Stomach smooth muscle (tissue), 2 donors: ENCODE results near the gene EMC7.
"Not testable (repeated sequence)": the region's sequence is repeated elsewhere in the genome, so short reads cannot be mapped to it uniquely, and the experiment has no call there.

Experiments used
- H3K27ac ChIP-seq: one replicate; pipeline ENCODE4 v1.7.0; 2013; ENCODE audit warnings: mild to moderate bottlenecking, low read length, inconsistent platforms
- H3K27me3 ChIP-seq, 2 donors: one replicate each; pipeline ENCODE4 v1.7.0; 2013; ENCODE audit warnings: low read length in 2 of 2; ENCODE audit not compliant: insufficient read depth in 2 of 2, control insufficient read depth in 1 of 2
- H3K36me3 ChIP-seq, 2 donors: one replicate each; pipeline ENCODE4 v1.7.0; 2013; ENCODE audit warnings: low read length in 2 of 2; ENCODE audit not compliant: control insufficient read depth in 2 of 2, insufficient read depth in 2 of 2
- H3K4me1 ChIP-seq: one replicate; pipeline ENCODE4 v1.7.0; 2013; ENCODE audit warnings: low read length; ENCODE audit not compliant: control insufficient read depth, insufficient read depth
- H3K4me3 ChIP-seq, 2 donors: one replicate each; pipeline ENCODE4 v1.7.0; 2013; ENCODE audit warnings: low read length in 2 of 2
- H3K9ac ChIP-seq, 2 donors: one replicate each; pipeline ENCODE4 v1.7.0; 2013; ENCODE audit warnings: low read length in 2 of 2, mild to moderate bottlenecking in 1 of 2
- H3K9me3 ChIP-seq, 2 donors: one replicate each; pipeline ENCODE4 v1.7.0; 2013; ENCODE audit warnings: low read length in 2 of 2; ENCODE audit not compliant: control insufficient read depth in 2 of 2
- donor health status: healthy.
- donor health status: Pancreatic carcinoma.

Gene EMC7

DNA sequence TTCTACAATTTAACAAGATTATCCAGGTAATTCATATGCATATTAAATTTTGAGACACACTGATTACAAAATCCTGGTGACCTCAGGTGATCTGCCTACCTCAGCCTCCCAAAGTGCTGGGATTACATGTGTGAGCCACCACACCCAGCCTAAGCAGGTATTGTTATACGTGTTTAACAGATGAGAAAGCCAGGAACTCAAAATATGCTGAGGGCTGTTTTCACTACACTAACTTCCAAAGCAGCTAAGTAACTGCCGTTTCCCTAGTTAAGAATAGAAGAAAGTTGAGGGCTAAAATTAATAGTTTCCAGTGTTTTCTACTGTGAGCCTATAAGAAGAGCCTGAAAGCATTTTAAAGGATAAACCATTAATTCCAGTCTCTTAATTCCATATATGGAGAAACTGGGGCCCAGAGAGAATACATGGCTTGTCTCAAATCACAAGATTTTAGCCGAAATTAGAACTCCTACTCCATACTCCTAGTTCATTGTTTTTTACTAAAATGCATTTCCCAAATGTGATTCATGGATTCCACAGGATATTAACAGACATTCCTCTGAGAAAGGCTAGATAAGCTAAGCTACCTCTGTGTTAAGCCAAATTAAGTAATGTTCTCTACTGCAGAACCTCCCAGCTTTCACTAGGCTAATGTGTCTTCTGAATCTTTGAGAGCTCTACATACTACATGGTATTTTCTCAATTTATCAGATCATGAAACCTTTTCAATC, 45.6 kb downstream of the EMC7 start:
- Histone ChIP-seq H3K36me3 (no peaks in the 10 kb centered on the region), H3K4me1 (no peaks in the 10 kb centered on the region), H3K9ac (no peak overlapping the region), H3K9me3 (no peaks in the 10 kb centered on the region), H3K27me3 (no peaks in the 10 kb centered on the region), H3K27ac (no peak overlapping the region), H3K4me3 (no peak overlapping the region)

- Histone ChIP-seq H3K9ac (no peak overlapping the region), H3K27ac (no peak overlapping the region), H3K4me1 (no peaks in the 10 kb centered on the region), H3K9me3 (peaks cover 0 to 4% of the 10 kb centered on the region in 2 donors), H3K4me3 (no peak overlapping the region), H3K27me3 (no peaks in the 10 kb centered on the region), H3K36me3 (no peaks in the 10 kb centered on the region)
These were observed 47.5 kb downstream of the EMC7 start for GRCh38 chr15:34054081-34054707.

GRCh38 chr15:34050385-34050784, 51.3 kb downstream of the EMC7 start:
- H3K4me3 ChIP-seq, H3K9ac ChIP-seq, H3K27me3 ChIP-seq, H3K27ac ChIP-seq, H3K4me1 ChIP-seq, H3K36me3 ChIP-seq, H3K9me3 ChIP-seq: not testable (repeated sequence)

DNA sequence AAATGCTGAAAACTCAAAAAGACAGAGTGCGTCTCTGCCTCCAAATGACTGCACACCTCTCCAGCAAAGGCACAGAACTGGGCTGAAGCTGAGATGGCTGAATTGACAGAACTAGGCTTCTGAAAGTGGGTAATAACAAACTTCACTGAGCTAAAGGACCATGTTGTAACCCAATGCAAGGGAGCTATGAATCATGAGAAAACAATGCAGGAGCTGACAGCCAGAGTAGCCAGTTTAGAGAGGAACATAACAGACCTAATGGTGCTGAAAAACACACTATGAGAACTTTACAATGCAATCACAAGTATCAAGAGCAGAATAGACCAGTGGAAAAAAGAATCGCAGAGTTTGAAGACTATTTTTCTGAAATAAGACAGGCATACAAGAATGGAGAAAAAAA, 52.5 kb downstream of the EMC7 start:
- Histone ChIP-seq H3K9ac (no peak overlapping the region), H3K9me3 (peaks cover 0 to 4% of the 10 kb centered on the region in 2 donors), H3K27ac (no peak overlapping the region), H3K36me3 (no peaks in the 10 kb centered on the region), H3K4me3 (no peak overlapping the region), H3K4me1 (no peaks in the 10 kb centered on the region), H3K27me3 (peaks cover 0 to 3% of the 10 kb centered on the region in 2 donors)

DNA sequence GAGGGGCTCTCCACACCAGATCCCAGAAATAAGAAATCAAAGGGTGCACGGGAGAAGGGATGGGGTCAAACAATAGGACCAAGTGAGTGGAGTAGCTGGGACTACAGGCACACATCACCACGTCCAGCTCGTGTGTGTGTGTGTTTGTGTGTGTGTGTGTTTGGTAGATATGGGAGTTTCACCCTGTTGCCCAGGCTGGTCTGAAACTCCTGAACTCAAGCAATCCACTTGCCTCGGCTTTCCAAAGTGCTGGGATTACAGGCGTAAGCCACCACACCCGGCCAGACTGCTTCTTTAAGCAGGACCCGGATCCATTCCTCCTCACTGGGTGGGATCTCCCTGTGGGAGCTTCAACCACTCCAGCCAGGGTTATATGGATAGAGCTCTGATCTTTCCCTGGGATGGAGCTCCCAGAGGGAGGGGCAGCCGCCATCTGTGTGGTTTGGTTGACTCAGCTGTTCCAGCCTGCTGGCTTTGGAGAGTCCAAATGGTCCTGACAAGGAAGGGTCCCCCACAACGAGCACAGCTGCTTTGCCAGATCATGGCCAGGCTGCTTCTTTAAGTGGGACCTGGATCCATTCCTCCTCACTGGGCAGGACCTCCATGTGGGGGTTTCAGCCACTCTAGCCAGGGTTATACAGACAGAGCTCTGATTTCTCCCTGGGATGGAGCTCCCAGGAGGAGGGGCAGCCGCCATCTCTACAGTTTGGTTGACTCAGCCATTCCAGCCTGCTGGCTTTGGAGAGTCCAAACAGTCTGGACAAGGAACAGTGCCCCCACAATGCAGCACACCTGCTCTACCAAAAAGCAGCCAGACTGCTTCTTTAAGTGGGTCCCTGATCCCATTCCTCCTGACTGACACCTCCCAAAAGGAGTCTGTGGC, 53.5 kb downstream of the EMC7 start:
- Histone ChIP-seq H3K36me3 (no peaks in the 10 kb centered on the region), H3K27ac (no peak overlapping the region), H3K27me3 (peaks cover 0 to 3% of the 10 kb centered on the region in 2 donors), H3K4me3 (no peak overlapping the region), H3K4me1 (no peaks in the 10 kb centered on the region), H3K9ac (no peak overlapping the region), H3K9me3 (peaks cover 0 to 4% of the 10 kb centered on the region in 2 donors)

GRCh38 chr15:34046471-34047145, 55.1 kb downstream of the EMC7 start:
- no peak overlapping the region for H3K27ac ChIP-seq
- peaks cover 0 to 3% of the 10 kb centered on the region in 2 donors for H3K27me3 ChIP-seq
- H3K9ac ChIP-seq, result no peak overlapping the region
- H3K4me1 ChIP-seq, result no peaks in the 10 kb centered on the region
- no peak overlapping the region for H3K4me3 ChIP-seq
- H3K9me3 ChIP-seq, result peaks cover 0 to 4% of the 10 kb centered on the region in 2 donors
- H3K36me3 ChIP-seq, result no peaks in the 10 kb centered on the region

GRCh38 chr15:34043813-34044212, 57.8 kb downstream of the EMC7 start:
- no peak overlapping the region for H3K27ac ChIP-seq
- H3K4me1 ChIP-seq, result no peaks in the 10 kb centered on the region
- no peak overlapping the region for H3K4me3 ChIP-seq
- H3K9ac ChIP-seq, result no peak overlapping the region
- H3K36me3 ChIP-seq, result no peaks in the 10 kb centered on the region
- H3K9me3 ChIP-seq, result no peaks in the 10 kb centered on the region
- H3K27me3 ChIP-seq, result peaks cover 0 to 3% of the 10 kb centered on the region in 2 donors

- H3K4me1 ChIP-seq, result no peaks in the 10 kb centered on the region
- no peak overlapping the region for H3K27ac ChIP-seq
- H3K4me3 ChIP-seq, result no peak overlapping the region
These were observed 58.3 kb downstream of the EMC7 start for GRCh38 chr15:34043391-34043790.

GRCh38 chr15:34039790-34040113, 61.9 kb downstream of the EMC7 start:
- H3K27ac ChIP-seq, result peak overlapping the region; percentile 74
- H3K36me3 ChIP-seq, result no peaks in the 10 kb centered on the region
- H3K4me1 ChIP-seq, result no peaks in the 10 kb centered on the region
- peak overlapping the region; percentile 66 to 86 for H3K9ac ChIP-seq
- H3K27me3 ChIP-seq, result no peaks in the 10 kb centered on the region
- H3K9me3 ChIP-seq, result no peaks in the 10 kb centered on the region
- H3K4me3 ChIP-seq, result peak overlapping the region; percentile 49 to 92

More at GRCh38 chr15:34043391-34043790, 58.3 kb downstream of the EMC7 start:
- Histone ChIP-seq H3K27me3 (peaks cover 0 to 3% of the 10 kb centered on the region in 2 donors), H3K36me3 (no peaks in the 10 kb centered on the region), H3K9me3 (no peaks in the 10 kb centered on the region), H3K9ac (no peak overlapping the region)
